Measurements from ENCODE around the gene GAS6.

The GAS6 gene

DNA sequence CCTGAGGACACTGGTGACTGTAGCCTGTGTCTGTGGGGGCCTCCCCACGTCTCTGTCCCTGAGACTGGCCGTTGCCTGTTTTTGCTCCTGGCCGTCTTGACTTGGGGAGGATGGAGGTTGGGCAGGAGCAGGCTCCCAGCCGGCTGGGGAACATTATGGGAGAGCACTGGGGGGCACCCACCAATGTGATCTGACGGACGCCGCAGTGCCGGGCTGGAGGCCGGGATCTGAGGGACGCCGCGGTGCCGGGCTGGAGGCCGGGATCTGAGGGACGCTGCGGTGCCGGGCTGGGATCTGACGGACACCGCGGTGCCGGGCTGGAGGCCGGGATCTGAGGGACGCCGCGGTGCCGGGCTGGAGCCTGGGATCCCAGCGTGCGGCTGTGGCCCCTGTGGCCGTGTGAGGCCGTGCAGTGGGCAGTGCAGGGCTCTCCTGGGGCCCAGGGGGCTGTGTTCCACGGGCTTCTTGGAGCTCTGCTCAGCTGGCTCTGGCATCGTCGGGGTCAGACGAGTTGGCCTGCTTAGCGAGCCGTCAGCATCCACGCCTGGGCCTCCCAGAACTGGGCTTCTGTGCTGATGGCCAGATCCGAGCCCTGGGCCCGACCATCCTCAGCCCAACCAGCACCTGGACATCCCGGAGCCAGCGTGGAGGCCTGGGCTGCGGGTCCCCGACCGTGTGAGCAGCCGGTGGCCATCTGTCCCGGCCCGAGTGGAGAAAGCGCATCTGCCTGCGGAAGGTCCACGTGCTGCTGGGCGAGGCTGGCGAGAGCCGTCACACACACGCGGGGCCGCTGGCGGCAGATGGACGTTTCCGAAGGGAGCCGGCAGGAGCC, 45.8 kb downstream of the GAS6 start:
- DNase-seq: no peak

DNA sequence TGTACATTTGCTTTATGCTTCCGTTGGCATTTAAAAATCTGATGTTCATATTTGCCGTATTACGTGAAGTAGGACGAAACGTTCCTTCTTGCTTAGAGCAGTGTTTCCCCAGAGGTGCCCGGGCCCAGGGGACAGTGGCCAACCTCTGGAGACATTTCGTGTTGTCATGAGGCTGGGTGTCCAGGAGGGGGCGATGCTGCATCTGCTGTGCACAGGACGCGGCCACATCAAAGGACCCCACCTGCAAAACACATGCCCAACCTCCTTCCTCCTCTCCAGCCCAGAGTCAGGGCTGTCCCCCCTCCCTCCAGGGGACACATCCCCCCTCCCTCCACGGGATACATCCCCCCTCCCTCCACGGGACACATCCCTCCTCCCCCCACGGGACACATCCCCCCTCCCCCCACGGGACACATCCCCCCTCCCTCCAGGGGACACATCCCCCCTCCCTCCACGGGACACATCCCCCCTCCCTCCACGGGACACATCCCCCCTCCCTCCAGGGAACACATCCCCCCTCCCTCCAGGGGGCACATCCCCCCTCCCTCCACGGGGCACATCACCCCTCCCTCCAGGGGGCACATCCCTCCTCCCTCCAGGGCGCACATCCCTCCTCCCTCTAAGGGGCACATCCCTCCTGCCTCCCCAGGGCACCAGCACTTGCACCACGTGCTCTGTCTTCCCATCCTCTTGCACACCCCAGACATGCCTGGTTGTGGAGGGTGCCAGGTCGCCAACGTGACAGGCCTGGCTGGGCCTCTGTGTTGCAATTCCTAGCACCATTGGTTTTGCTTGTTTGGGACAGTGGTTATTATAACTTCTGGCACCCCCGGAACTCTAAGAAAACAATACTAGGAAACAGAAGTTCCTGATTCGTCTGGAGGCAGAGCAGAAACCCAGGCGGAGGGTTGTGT, 46.7 kb downstream of the GAS6 start:
- peak; percentile 79 for DNase-seq

DNA sequence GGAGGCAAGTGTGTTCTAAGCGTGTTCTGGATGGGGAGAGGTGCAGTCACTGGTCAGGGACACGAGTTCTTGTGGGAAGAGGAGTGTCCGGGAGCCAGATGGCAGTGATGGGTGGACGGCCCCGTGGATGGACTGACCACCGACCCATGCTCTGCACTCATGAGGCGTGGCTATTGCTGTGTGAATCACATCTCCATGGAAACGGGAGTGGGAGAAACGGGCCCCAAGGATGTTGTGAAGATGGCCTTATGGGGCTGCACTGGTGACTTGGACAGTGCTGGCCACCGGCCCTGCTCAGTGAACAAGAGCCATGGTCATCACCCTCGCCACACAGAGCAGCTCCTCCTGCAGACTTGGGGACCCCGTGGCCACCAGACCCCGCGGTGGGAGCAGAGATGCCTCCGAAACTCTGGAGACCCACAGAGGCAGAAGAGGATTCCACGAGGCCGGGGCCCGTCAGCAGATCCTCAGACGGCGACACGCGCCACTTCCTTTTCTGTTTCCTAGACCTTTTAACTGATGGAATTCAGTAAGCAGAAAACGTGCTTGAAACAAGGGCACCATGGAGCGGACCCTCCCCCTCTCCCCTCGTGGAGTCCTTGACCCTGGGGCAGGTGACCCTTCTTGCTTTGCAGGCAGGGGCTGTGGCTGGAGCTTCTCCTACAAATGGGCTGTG, 47.5 kb downstream of the GAS6 start:
- DNase-seq: no peak

DNA sequence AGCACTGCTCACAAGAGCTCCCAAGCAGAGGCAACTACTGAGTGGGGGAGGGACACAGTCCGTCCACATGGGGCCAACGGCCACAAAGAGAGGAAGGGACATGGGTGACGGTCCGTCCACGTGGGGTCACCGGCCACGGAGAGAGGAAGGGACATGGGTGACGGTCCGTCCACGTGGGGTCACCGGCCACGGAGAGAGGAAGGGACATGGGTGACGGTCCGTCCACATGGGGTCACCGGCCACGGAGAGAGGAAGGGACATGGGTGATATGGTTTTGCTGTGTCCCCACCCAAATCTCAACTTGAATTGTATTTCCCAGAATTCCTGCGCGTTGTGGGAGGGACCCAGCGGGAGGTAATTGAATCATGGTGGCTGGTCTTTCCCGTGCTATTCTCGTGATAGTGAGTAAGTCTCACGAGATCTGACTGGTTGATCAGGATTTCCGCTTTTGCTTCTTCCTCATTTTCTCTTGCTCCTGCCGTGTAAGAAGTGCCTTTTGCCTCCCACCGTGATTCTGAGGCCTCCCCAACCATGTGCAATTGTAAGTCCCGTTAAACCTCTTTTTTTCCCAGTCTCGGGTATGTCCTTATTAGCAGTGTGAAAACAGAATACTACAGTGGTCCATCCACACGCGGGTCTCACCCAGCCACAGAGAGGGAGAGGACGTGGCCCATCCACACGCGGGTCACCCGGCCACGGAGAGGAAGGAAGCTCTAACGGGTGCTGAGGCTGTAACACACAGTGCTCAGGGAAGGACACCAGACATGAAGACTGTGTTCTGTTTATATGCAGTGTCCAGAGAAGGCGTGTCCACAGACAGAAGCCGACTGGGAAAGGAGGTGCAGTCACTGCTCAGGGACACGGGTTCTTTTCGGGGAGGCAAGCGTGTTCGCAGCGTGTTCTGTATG, 48.5 kb downstream of the GAS6 start:
- DNase-seq: no peak

DNA sequence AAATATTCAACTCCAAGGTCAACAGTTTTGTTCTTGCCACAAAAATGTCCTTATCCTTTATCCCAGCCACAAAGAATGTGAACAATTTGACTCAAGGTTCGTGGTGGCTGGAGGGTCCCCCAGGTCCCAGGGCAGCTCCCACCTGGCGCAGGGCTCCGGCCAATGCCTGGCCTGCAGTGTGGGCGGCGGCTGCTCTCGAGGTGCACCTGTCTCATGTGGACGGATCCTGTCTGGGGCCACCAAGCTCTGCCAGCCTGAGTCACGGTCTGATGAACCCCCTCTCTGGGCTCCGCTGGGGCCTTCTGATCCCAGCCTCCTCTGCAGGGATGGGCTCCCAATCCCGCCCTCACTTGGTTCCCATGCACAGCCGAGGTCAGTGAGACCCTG, 49.4 kb downstream of the GAS6 start:
- peak; percentile 55 for DNase-seq

DNA sequence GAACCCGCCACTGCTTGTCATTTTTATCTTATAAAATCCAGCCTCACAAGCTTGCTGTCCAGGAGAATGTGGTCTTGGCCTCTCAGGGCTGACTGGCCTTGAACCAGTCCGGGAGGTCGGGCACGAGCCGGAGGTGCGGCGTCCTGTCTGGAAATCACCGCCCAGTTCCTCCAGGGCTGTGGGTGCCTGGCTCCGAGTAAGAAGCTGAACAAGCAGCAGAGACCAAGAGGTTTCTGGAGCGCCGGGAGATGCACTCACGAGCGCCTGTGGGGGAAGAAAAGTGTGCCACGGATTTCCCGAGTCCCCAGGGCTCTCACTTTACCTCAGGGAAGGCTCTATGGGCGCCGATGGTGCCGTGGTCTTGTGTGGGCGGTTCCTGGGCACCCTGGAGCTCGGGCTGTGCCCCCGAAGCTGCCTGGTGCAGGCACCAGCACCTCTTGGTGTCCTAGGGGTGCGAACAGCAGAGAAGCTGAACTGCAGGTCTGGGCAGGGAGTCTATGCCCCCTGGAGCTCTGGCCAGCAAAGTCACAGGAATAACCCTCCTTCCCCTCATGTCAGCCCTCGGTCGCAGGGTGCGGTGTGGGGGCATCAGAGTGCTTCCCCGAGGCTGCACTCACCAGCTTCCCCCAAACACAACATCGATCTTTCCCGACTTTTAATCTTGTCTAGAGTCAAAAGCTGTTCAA, 50.0 kb downstream of the GAS6 start:
- DNase-seq: no peak

DNA sequence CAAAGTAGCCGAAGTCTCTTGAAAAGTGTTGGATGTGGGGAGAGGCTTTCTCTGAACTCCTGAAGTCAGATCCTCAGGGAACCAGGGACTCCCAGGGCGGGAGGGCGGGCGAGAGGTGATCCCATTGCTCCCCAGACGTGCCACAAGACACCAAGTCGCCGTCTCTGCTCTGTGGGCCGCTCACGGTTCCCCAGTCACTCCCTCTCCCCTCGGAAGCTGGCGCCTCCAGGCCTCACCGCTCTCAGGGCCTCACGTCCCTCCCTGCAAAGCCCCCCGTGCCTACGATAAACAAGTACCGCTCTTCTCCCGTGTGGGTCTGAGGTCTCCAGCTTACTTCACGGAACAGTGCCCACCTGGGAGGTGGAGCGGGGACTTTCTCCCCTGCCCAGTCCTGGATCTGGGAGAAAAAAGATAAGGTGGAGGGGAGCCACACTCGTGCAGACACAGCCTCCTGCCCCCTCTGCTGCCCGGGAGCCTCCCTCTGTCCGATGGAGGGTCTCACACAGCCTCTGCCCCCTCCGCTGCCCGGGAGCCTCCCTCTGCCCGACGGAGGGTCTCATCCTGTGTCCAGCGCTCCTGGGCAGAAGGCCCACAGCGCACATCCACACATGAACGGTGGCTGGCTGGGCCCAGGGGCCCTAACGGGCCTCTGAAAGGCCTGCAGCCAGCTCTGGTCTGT, 50.7 kb downstream of the GAS6 start:
- DNase-seq: no peak

DNA sequence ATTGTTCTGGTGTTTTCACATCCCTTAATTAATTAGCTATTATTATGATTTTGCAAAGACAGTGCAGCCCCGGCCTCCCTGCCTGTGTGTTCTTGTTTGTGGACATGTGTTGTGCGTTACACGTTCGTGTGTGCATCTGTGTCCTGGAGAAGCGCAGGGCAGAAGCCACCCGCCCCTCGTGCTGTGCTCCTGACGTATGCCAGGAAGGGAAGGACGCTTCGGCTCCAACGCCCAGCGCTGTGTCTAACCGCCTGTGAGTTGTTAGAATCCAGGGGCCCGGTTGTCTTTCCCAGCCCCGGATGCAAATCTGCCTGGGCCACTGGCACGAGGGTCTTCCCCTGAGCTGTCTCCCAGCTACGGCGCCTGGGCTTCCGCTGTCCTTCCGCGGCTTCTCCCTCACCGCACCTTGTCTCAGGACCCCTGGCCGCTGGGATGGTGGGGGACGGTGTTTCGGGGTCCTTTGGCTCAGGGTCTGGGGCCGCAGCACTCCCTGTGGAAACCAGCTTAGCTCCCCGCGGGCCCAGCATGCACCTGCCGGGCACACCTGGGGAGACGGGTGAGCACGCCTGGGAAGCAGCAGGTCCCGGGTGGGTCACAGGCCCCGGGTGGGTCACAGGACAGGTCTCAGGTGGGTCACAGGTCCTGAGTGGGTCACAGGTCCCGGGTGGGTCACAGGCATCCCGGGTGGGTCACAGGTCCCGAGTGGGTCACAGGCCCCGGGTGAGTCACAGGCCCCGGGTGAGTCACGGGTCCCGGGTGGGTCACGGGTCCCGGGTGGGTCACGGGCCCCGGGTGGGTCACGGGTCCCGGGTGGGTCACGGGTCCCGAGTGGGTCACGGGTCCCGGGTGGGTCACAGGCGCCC, 51.5 kb downstream of the GAS6 start:
- DNase-seq: no peak

DNA sequence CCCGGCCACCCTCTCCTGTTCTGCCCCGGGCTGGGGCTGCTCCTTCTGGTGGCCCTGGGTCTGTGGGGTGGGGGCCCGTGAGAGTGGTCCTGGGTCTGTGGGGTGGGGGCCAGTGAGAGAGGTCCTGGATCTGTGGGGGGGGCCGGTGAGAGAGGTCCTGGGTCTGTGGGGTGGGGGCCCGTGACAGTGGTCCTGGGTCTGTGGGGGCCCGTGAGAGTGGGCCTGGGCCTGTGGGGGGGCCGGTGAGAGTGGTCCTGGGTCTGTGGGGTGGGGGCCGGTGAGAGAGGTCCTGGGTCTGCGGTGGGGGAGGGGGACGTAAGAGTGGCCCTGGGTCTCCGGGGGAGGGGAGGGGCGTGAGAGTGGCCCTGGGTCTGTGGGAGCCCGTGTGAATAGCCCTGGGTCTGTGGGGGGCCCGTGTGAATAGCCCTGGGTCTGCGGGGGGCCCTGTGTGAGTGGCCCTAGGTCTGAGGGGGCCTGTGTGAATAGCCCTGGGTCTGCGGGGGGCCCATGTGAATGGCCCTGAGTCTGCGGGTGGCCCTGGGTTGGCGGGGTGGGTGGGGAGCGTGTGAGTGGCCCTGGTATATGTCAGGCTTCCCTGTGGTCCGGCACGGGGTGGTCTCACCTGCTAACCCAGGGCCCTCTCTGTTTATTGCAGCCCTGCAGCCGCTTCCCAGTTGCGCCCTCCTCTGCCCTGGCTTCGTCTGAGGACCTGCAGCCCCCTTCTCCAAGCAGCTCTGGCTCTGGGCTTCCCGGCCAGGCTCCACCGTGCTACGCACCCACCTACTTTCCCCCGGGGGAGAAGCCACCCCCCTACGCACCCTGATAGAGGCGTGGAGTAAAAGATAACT, 52.6 kb downstream of the GAS6 start:
- no peak for DNase-seq

DNA sequence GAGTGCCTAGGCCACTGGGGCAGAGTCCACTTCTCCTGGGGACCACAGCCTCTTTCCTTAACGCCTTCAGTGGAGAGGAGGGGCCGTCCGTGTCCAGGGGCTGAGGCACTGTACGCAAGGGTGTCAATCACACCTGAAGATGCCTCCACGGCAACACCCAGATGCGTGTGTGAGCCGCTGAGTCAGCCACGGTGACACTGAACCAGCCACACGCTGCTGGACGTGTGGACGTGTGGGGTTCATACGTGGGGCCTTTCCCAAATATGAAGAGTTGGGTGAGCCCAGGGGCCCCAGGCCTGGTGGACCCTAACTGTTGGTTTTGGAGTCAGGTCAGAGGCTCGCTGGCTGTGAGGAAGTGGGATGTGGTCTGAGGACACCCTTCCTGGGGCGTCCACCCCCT, 53.2 kb downstream of the GAS6 start:
- no peak for DNase-seq

DNA sequence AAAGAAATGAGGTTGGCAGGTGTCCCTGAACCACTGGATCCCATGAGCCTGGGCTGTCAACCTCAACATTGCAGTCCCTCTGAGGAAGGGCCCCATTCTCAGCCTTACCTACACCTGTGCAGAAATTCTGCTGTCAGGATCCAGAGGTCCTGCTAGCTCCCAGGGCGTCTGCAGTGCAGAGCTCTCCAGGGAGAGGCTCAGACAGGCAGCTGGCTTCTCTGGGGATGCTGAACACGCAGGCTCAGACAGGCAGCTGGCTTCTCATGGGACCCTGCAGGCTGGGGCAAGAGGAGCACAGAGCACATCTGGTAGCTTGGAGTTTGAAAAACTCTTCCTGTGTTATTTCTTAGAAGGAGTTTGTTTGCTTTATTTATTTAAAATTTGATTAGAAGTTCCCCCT, 53.9 kb downstream of the GAS6 start:
- DNase-seq: no peak

DNA sequence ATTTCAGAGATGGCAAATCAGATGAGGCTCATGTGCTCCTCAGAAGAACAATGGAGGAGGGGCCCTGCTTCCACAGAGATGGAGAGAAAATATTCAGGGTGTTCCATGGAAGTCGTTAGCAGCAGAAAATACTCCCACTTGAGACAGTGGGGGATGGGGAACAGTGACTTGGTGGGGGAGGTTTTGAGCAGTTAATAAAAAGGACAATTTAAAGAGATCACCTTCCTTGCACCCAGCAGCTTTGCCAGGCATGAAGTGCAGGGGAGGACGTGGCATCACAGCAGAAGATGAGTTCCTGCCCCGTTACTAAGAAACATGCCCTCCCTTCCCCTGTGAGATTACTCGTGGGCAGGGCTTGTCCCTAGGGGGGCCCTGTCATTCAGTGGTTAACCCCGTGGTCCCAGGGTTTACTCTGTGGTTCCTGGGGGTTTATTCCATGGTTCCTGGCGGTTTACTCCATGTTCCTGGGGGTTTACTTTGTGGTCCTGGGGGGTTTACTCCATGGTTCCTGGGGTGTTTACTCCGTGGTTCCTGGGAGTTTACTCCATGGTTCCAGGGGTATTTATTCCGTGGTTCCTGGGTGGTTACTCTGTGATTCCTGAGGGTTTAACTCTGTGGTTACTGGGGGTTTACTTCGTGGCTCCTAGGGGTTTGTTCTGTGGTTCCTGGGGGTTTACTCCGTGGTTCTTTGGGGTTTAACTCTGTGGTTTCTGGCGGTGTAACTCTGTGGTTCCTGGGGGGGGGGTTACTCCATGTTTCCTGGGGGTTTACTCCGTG, 55.6 kb downstream of the GAS6 start:
- DNase-seq: no peak

DNA sequence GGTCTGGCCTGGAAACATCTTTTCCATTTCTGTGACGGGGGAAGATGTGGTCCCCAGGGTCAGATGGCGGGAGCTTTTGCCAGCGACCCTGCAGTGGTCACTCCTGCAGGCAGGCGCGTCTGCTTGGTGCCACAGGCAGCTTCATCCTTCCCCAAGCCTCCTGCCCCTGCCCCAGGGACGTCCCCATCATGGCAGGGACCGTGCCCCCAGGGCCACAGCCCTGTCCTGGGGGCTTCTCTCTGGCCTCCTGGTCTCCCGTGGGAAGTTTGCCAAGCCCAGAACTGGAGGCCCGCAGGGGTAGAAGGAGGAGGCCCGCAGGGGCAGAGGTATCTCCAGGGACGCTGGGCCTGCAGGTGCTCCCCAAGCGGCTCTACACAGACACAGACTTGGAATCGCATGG, 57.4 kb downstream of the GAS6 start:
- DNase-seq: no peak

DNA sequence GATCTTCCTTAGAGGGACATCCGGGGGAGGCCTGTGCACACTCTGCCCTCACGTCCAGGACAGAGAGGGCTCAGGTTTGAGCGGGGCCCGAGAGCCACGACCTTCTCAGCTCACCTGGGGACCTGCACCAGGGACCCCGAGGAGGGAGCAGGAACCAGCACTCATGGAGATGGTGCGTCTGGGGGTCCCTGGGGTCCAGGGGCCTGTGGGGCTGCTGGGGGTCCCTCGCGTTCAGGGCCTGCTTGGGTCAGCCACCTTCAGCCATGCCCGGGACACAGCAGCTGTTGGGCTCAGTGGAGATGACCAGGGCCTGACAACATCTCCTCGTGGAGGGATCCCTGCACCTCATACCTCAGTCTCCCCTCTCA, 57.8 kb downstream of the GAS6 start:
- no peak for DNase-seq

DNA sequence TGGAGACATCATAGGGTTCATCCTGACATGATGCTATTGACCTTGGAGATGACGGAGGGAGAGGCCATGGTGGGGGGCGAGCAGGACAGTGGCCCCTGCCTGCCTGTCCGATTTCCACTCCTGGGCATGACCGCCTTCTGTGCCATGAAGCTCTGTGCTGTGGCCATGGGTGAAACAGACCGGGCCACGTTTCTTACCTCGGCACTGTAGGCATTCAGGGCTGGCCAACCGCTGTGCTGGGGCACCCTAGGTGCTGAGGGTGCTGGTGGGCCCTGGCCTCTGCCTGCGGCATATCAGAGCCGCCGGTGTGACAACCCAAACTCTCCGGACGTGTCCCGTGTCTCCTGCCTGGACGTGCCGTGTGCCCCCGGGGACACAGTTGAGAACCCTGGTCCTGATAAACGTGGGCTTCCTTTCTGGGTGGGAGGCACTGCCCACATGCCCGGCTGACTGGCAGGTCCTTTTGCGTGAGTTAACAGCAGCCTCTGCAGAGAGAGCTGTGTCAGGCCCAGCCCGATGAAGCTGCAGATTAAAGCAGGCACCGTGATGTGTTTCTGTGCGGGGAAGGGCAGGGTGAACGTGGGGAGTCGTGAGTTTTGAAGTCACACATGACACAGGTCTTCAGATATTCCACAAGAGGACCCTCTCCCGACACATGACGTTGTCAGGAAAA, 58.3 kb downstream of the GAS6 start:
- DNase-seq: no peak

DNA sequence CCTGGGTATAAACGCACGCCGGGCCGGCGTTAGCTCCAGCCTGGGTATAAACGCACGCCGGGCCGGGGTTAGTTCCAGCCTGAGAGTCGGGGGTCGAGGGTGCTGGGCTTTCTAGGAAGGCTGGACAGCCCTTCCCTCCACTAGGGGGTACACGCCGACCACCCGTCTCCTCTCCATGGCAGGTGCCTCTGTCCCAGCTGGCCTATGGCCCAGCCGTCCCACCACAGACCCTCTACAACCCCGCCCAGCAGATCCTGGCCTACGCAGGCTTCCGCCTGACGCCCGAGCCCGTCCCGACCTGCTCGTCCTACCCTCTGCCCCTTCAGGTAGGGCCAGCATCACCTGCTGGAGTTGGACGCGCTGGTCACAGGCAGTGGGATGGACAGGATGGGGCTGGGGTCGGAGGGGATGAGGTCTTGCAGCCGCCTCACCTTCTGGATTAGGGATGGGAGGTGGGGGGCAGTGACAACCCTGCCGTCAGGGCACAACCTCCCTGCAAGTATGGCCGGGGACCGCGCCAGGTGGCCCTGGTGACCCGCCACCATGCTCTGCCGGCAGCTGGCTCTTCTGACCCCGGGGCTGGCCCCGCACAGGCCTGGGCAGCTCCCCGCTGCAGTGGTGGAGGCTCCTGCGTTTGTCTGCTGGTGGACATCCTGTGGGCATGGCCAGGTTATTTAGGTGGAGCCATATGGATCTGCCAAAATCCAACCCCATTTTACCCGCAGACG, 59.0 kb downstream of the GAS6 start:
- DNase-seq: no peak

DNA sequence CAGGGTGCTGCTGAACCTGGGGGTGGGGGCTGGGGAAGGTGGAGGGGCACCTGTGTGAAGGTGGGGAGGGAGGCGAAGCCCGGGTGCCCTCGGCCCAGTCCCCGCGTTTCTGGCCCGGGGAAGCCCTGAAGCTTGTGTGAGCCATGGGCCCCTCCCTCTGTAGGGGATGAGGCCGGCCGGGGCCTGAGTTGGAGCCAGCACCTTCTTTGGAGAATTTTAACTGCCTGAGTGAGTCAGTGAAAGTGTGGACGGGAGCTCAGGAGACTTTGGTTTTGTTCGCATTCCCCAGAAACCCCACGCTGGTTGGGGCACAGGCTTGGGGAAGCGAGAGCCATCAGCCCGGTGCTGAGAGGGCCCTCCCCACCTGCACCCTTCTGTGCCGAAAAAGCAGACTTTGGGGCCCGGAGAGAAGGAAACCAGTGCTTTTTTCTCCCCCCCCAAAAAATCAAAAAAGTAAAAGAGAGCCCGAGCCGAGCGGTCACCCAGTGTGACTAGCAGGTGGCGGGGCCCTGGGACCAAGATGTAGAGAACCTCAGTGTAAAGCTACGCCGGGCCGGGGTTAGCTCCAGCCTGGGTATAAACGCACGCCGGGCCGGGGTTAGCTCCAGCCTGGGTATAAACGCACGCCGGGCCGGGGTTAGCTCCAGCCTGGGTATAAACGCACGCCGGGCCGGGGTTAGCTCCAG, 59.7 kb downstream of the GAS6 start:
- DNase-seq: no peak

Data from EL (cell line).